ENCODE data around the gene PTPRE. TPM values are rescaled to one million over a fixed set of nuclear protein-coding genes. Genes with fewer than 3 reads are reported as not detected.

Gene PTPRE
- total RNA-seq, 6 experiments from 2014 or later = 2.3 to 9.2 (median 2.7) TPM

- 25% methylated on average over 16 of the region's 28 CpGs for WGBS (ENCODE audit: insufficient coverage, low coverage, low lambda C conversion rate, missing lambda C conversion rate)
- no peaks in the 10 kb centered on the region for H3K4me1 ChIP-seq
- DNase-seq = peak in 2 of 3 donors; percentile 77 to 82
- no peaks in the 10 kb centered on the region for H3K9me3 ChIP-seq
- TF ChIP-seq, protein P1, sequence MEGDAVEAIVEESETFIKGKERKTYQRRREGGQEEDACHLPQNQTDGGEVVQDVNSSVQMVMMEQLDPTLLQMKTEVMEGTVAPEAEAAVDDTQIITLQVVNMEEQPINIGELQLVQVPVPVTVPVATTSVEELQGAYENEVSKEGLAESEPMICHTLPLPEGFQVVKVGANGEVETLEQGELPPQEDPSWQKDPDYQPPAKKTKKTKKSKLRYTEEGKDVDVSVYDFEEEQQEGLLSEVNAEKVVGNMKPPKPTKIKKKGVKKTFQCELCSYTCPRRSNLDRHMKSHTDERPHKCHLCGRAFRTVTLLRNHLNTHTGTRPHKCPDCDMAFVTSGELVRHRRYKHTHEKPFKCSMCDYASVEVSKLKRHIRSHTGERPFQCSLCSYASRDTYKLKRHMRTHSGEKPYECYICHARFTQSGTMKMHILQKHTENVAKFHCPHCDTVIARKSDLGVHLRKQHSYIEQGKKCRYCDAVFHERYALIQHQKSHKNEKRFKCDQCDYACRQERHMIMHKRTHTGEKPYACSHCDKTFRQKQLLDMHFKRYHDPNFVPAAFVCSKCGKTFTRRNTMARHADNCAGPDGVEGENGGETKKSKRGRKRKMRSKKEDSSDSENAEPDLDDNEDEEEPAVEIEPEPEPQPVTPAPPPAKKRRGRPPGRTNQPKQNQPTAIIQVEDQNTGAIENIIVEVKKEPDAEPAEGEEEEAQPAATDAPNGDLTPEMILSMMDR (IDR thresholded peaks at IDR 0.05) = peak; percentile 75 to 87 (median 82)
- no peak for TF ChIP-seq POLR2A (IDR thresholded peaks at IDR 0.05)
- H3K27me3 ChIP-seq = no peaks in the 10 kb centered on the region
- peak; percentile 82 to 89 (median 84) for ATAC-seq
- intact Hi-C loops (cut with DNase I) = loop anchor here in 1 of 2 donors (10.0 kb wide), 2 partner anchors 75 to 165 kb away; partner anchors contain the start of gene PTPRE
- no peak overlapping the region for H3K4me3 ChIP-seq
- peaks cover 0 to 2% (median 0%) of the 10 kb centered on the region in 4 donors for H3K36me3 ChIP-seq
- H3K27ac ChIP-seq = no peak overlapping the region
These were observed 162.6 kb downstream of the PTPRE start for GRCh38 chr10:128069351-128070051.

DNA sequence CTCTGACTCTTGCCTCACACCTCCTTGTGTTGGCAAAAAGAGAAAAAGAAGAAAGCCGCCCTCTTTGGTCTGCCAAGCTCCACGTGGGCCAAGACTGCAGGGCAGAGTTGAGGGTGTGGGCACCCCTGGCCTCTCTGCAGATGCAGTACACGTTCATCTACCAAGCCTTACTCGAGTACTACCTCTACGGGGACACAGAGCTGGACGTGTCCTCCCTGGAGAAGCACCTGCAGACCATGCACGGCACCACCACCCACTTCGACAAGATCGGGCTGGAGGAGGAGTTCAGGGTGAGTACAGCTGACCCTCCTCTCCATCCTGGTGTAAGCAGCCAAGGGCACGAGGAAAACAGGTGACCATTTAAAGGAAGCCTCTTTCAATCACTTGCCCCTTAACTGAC lies 163.3 kb downstream of the PTPRE start:
- Histone ChIP-seq H3K27ac (no peak overlapping the region), H3K9me3 (no peaks in the 10 kb centered on the region), H3K4me1 (no peaks in the 10 kb centered on the region), H3K27me3 (no peaks in the 10 kb centered on the region), H3K36me3 (peaks cover 0 to 2% (median 0%) of the 10 kb centered on the region in 4 donors), H3K4me3 (no peak overlapping the region)
- no peak for TF ChIP-seq POLR2A (IDR thresholded peaks at IDR 0.05)
- TF ChIP-seq, protein P1 (IDR thresholded peaks at IDR 0.05) = no peak
- DNase-seq (peak in 1 of 3 donors; percentile 31), ATAC-seq (no peak)
- WGBS (ENCODE audit: insufficient coverage, low coverage, low lambda C conversion rate, missing lambda C conversion rate) = 37% methylated on average over 3 of the region's 10 CpGs
- intact Hi-C loops (cut with DNase I) = loop anchor here in 1 of 2 donors (10.0 kb wide), 2 partner anchors 75 to 165 kb away; partner anchors contain the start of gene PTPRE

- TF ChIP-seq, protein P1 (IDR thresholded peaks at IDR 0.05) = no peak
- no peak for TF ChIP-seq POLR2A (IDR thresholded peaks at IDR 0.05)
- Histone ChIP-seq H3K9me3 (no peaks in the 10 kb centered on the region), H3K27ac (no peak overlapping the region), H3K4me1 (no peaks in the 10 kb centered on the region), H3K4me3 (no peak overlapping the region), H3K27me3 (no peaks in the 10 kb centered on the region), H3K36me3 (peaks cover 0 to 2% (median 0%) of the 10 kb centered on the region in 4 donors)
- DNase-seq (peak in 1 of 3 donors; percentile 36), ATAC-seq (no peak)
- intact Hi-C loops (cut with DNase I) = loop anchor here in 1 of 2 donors (10.0 kb wide), 2 partner anchors 74 to 166 kb away; partner anchors contain the start of gene PTPRE
- WGBS (ENCODE audit: insufficient coverage, low coverage, low lambda C conversion rate, missing lambda C conversion rate) = 84% methylated on average over 7 of the region's 17 CpGs
These were observed 164.0 kb downstream of the PTPRE start for GRCh38 chr10:128070721-128071416.

DNA sequence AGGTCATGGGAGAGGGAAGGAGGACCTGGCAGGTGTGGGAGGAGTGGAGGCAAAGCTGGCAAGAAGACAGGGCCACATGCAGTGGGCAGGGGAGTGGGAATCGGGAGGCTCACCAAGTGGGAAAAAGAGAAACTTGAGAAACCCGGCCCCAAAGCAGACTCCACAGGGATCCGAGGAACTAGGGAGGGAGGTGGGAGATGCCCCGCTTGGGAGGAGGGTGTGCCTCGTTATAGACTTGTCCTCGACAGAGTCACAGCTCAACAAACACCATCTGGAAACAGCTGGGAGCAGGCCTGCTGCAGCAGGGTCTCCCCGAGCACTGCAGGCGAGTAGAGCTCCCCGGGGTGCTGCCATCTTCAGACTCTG lies 164.5 kb downstream of the PTPRE start:
- TF ChIP-seq POLR2A (IDR thresholded peaks at IDR 0.05) = no peak
- TF ChIP-seq, protein P1 (IDR thresholded peaks at IDR 0.05) = no peak
- 52% methylated on average over 4 of the region's 9 CpGs for WGBS (ENCODE audit: insufficient coverage, low coverage, low lambda C conversion rate, missing lambda C conversion rate)
- intact Hi-C loops (cut with DNase I) = loop anchor here in 1 of 2 donors (10.0 kb wide), 2 partner anchors 73 to 167 kb away; partner anchors contain the start of gene PTPRE

More for the DNA sequence above, 164.5 kb downstream of the PTPRE start:
- ATAC-seq (no peak), DNase-seq (no peak)
- no peaks in the 10 kb centered on the region for H3K27me3 ChIP-seq
- no peaks in the 10 kb centered on the region for H3K9me3 ChIP-seq
- H3K27ac ChIP-seq = no peak overlapping the region
- peaks cover 0 to 2% (median 0%) of the 10 kb centered on the region in 4 donors for H3K36me3 ChIP-seq
- no peak overlapping the region for H3K4me3 ChIP-seq
- H3K4me1 ChIP-seq = no peaks in the 10 kb centered on the region

All from right lobe of liver (tissue), 6 donors.